Measurements from ENCODE around the gene EPN2.

- no peak for TF ChIP-seq POLR2A (IDR thresholded peaks at IDR 0.05; ENCODE audit: low read depth, low read length)
- TF ChIP-seq TAF1 (IDR thresholded peaks at IDR 0.05; ENCODE audit: low read depth, low read length): no peak
- TF ChIP-seq POLR2AphosphoS5 (IDR thresholded peaks at IDR 0.05; ENCODE audit: low read depth, low read length): no peak
These were observed 36.6 kb downstream of the EPN2 start for GRCh38 chr17:19273731-19274130.

Data from GM12891 (cell line).